RPMI7951 (cell line): ENCODE results near the gene CBARP. TPM values are rescaled to one million over a fixed set of nuclear protein-coding genes. Genes with fewer than 3 reads are reported as not detected.

Source experiments
- DNase-seq: peaks from one replicate; pipeline ENCODE4 v3.0.0-alpha.2; 2012; ENCODE audit warnings: low read depth
- total RNA-seq: library from RNA; depleted of rRNA; stranded (reverse); fragments of >200 nt; shearing (Covaris generic); gene quantifications from 2 replicates; pipeline ENCODE4 v1.2.3, GENCODE V29; 2014

CBARP gene
- total RNA-seq, 1 experiment from 2014 or later: 0.48 TPM

DNA sequence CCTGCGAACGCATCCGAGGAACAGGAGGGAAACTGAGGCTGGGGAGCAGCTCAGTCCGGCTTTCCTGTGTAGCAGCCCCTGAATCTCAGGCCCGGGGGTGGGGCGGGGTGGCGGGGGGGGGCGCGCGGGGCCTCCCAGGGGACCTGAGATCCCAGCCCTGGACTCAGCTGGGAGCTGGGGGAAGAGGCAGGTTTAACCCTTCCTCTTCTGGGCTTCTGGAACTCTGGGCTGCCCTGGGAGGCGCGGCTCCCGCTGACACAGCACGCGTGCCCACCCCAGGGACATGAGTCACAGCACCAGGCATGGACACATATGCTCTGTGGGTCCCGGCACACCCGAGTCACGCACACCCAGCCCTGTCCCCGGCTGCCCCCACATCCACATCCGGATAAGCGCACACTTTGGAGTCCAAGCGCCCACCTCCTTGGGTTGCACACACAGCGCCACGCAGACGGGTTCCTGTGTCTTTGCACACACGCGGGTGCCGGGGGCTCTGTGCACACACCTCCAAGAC is 27.9 kb upstream of the CBARP start:
- DNase-seq: peak; percentile 99

- peak; percentile 97 for DNase-seq
These were observed 27.2 kb upstream of the CBARP start for GRCh38 chr19:1264801-1265614.

DNA sequence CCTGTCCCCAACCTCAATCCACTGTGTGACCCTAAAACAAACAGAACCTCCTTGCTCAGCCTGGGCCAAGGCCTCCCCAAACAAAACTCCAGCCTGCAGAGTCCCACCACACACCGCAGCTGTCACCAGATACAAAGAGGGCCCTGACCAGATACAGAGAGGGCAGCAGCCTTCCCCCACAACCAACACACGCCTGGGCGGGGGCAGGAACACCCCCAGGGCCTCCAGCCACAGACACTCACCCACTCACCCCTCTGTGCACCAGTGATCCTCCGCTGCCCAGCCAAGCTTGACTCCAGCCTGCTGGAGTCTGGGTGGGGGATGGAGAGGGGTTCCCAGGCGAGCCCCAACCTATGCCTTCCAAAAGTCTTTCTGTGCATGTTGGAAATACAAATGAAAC is 25.4 kb upstream of the CBARP start:
- DNase-seq: peak; percentile 55

GRCh38 chr19:1262623-1263123 is 24.9 kb upstream of the CBARP start:
- DNase-seq: peak; percentile 63

DNA sequence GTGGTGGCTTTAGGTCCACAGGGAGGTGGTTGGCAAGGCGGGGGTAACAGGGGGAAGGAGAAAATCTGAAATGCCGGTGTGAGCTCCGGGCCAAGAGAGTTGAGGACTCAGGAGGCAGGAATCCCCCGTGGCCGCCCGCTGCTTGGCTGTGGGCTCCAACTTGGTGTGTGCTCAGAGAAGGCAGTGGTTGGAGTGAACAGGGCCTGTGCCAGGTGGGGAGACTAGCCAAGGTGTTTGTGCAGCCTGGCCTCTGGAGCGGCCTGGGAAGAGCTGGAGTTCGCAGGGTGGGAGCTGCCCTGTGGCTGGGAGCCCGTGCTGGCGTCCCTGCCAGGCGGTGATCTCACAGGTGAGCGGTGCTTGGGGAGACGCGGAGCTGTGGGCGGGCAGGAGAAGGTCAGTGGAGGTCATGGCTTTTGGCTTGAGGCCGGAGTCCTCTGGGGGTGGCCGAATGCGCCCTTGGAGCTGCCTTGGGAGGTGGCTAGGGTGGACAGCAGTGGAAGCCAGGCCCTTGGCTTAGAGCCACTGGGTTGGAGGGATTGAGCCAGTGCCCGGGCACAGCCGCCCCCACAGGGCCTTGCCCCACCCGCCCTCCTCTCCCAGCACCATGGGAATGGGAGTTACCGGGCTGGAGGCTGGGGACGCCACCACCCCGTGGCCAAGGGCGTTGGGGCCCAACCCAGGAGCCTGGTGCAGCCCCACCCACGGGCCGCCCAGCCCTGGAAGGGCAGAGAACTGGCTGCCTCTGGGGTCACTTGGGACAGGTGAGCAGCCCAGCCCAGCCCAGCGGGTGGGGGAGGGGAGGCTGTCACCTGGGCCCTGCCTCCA is 24.2 kb upstream of the CBARP start:
- peak; percentile 60 for DNase-seq

- DNase-seq: no peak
These were observed 23.7 kb upstream of the CBARP start for GRCh38 chr19:1261538-1261797.

DNA sequence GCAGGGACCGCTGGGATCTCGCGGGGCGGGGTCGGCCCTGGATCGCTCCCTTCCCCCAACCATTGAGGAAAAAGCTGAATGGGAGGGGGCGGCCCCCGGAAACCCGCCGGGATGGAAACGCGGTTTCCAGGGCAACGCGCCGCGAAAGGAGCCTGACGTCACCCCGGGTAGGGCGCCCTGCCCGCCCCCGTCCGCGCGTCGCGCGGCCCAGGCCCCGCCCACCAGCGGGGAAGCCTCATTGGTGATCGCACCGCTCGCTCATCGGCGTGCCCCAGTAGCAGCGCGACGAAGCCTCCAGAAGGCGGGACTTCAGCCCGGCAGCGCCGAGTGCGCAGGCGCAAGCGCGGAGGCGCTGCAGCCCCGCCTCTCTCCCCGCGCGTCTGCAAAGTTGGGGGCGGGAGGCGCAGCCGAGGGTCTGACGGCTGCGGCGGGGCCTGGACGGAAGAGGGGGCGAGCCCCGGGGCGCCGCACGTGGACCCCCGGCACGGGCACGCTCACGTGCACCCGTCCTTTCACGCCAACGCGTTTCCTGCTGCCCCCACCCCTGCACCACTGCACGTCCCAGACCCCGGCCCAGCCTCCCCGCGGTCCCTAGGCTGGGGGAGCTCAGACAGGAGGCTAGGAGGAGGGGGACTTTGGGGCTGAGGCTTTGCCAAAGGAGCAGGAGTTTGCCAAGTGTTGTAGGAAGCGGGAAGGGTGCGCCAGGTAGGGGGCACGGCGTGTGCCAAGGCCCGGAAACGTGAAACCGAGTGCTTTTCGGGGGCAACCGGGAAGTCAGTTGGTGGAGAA is 23.1 kb upstream of the CBARP start:
- peak; percentile 92 for DNase-seq

GRCh38 chr19:1259876-1260748 is 22.3 kb upstream of the CBARP start:
- DNase-seq: peak; percentile 53

- peak; percentile 66 for DNase-seq
These were observed 21.5 kb upstream of the CBARP start for GRCh38 chr19:1259206-1259875.

GRCh38 chr19:1258707-1259205 is 21.0 kb upstream of the CBARP start:
- DNase-seq: no peak

GRCh38 chr19:1258163-1258492 is 20.3 kb upstream of the CBARP start:
- no peak for DNase-seq

- DNase-seq: no peak
These were observed 19.8 kb upstream of the CBARP start for GRCh38 chr19:1257475-1258162.

DNA sequence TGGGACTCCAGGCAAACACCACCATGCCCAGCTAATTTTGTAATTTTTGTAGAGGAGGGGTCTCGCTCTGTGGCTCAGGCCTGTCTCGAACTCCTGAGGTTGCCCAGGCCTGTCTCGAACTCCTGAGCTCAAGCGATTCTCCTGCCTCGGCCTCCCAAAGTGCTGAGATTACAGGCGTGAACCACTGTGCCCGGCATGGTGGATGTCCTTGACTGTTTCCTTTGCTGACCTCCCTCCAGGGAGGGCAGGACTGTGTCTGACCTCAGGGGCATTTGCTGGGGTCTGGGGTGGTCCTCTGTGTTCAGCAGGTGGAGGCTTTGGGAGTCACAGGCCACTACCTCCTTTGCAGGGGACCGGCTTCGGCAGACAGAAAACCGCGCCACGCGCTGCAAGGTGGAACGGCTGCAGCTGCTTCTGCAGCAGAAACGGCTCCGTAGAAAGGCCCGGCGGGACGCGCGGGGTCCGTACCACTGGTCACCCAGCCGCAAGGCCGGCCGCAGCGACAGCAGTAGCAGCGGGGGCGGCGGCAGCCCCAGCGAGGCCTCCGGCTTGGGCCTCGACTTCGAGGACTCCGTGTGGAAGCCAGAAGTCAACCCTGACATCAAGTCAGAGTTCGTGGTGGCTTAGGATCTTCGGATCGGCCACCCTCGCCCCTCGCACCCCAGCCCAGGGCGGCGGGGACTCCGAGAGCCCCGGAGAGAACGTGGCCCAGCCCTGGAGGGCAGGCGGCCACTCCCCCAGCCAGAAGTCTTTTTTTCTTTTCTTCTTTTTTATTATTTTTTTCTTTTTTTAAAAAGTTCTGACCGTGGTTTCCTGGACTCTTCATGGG is 19.1 kb upstream of the CBARP start:
- no peak for DNase-seq

GRCh38 chr19:1255186-1256161 is 17.7 kb upstream of the CBARP start:
- no peak for DNase-seq

DNA sequence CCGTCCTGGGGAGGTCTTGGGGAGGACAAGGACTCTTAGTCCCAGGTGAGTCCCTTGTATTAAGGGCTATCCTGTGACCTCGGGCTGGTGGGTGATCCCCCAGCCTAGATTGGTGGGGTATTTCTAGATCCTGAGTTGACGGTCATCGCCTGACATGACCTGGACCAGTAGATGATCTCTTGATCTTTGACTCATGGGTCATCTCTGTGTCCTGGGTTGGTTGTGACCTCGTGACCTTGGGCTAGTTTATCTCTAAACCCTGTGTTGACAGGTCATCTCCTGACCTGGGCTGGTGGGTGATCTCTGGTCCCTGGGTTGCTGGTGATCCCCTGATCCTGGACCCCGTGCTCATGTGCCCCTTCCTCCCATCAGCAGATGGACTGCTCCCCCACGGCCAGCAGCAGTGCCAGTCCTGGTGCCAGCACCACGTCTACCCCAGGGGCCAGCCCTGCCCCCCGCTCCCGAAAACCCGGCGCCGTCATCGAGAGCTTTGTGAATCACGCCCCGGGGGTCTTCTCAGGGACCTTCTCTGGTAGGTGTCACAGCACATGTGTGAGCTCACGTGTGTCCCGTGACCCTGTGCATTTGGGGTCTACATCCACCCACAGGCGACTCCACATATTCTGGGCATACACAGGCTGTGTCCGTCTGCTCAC is 16.9 kb upstream of the CBARP start:
- DNase-seq: no peak

DNA sequence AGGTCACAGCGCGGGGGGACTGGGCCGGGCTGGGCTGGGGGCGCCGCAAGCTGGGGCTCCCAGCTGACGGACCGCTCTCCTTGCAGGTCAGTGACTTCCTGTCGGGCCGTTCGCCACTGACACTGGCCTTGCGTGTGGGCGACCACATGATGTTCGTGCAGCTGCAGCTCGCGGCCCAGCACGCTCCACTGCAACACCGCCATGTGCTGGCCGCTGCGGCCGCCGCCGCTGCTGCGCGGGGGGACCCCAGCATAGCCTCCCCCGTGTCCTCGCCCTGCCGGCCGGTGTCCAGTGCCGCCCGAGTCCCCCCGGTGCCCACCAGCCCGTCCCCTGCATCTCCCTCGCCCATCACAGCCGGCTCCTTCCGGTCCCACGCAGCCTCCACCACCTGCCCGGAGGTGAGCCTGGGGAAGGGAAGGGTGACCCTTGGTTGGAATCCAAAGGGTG is 16.3 kb upstream of the CBARP start:
- DNase-seq: peak; percentile 82

DNA sequence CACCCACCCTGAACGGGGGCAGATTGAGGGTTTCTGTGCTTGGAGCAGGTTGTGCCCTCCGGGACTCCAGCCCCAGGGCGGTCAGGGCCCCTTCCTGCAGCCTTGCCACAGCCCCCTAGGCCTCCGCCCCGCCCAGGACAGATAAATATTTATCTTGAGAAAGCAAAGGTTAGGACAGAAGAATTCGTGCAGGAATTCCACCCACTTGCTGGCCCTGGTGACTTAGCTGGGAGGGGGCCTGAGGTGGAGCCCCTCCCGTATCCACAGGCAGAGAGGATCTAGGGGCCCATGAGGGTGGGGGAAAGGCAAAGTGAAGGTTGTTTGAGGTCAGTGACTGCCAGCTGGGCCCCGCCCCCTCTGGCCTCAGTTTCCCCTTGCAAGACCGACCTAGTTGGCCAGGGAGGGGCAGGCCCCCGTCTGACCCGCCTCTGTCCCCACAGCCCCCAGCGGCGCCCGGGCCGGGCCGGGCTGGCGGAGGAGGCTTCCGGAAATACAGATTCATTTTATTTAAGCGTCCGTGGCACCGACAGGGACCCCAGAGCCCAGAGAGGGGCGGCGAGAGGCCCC is 15.8 kb upstream of the CBARP start:
- DNase-seq: no peak
